ENCODE results near the gene PLEKHG1.

- no peak for TF ChIP-seq CTCF (IDR thresholded peaks at IDR 0.05; ENCODE audit: poor library complexity, severe bottlenecking)
- no peak for TF ChIP-seq POLR2AphosphoS5 (IDR thresholded peaks at IDR 0.05)
- no peak for TF ChIP-seq EZH2 (IDR thresholded peaks at IDR 0.05; ENCODE audit: borderline replicate concordance, insufficient read depth, low read length, poor library complexity, severe bottlenecking)
- TF ChIP-seq RAD21 (conservative IDR thresholded peaks at IDR 0.05) = no peak
- TF ChIP-seq TAF1 (IDR thresholded peaks at IDR 0.05; ENCODE audit: low read depth) = no peak
- no peak for TF ChIP-seq EP300 (conservative IDR thresholded peaks at IDR 0.05; ENCODE audit: poor library complexity, severe bottlenecking)
- TF ChIP-seq REST (IDR thresholded peaks at IDR 0.05; ENCODE audit: borderline replicate concordance) = no peak
- TF ChIP-seq MXI1 (conservative IDR thresholded peaks at IDR 0.05; ENCODE audit: poor library complexity, severe bottlenecking) = no peak
These were observed 36.3 kb downstream of the PLEKHG1 start for GRCh38 chr6:150635906-150636514.

Data from neural cell (in vitro differentiated cells).